ENCODE measurements around the gene FAU.

The FAU gene

GRCh38 chr11:65090628-65091027 is 31.3 kb downstream of the FAU start:
- ATAC-seq: no peak
- no peak for TF ChIP-seq SNAI2 (CRISPR knock-in tag; IDR thresholded peaks at IDR 0.05)
- TF ChIP-seq, protein P1, sequence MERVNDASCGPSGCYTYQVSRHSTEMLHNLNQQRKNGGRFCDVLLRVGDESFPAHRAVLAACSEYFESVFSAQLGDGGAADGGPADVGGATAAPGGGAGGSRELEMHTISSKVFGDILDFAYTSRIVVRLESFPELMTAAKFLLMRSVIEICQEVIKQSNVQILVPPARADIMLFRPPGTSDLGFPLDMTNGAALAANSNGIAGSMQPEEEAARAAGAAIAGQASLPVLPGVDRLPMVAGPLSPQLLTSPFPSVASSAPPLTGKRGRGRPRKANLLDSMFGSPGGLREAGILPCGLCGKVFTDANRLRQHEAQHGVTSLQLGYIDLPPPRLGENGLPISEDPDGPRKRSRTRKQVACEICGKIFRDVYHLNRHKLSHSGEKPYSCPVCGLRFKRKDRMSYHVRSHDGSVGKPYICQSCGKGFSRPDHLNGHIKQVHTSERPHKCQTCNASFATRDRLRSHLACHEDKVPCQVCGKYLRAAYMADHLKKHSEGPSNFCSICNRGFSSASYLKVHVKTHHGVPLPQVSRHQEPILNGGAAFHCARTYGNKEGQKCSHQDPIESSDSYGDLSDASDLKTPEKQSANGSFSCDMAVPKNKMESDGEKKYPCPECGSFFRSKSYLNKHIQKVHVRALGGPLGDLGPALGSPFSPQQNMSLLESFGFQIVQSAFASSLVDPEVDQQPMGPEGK (CRISPR knock-in tag; IDR thresholded peaks at IDR 0.05; ENCODE audit: borderline replicate concordance): no peak
- no peak for TF ChIP-seq POU6F1 (CRISPR knock-in tag; IDR thresholded peaks at IDR 0.05; ENCODE audit: borderline replicate concordance, low read depth)
- no peak for TF ChIP-seq ZNF565 (CRISPR knock-in tag; conservative IDR thresholded peaks at IDR 0.05; ENCODE audit: low read depth)
- no peak for TF ChIP-seq GLIS3 (CRISPR knock-in tag; IDR thresholded peaks at IDR 0.05)
- TF ChIP-seq ZFP3 (CRISPR knock-in tag; IDR thresholded peaks at IDR 0.05): no peak
- TF ChIP-seq, protein P2, sequence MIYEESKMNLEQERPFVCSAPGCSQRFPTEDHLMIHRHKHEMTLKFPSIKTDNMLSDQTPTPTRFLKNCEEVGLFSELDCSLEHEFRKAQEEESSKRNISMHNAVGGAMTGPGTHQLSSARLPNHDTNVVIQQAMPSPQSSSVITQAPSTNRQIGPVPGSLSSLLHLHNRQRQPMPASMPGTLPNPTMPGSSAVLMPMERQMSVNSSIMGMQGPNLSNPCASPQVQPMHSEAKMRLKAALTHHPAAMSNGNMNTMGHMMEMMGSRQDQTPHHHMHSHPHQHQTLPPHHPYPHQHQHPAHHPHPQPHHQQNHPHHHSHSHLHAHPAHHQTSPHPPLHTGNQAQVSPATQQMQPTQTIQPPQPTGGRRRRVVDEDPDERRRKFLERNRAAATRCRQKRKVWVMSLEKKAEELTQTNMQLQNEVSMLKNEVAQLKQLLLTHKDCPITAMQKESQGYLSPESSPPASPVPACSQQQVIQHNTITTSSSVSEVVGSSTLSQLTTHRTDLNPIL (CRISPR knock-in tag; IDR thresholded peaks at IDR 0.05; ENCODE audit: low read depth): no peak
- no peak for TF ChIP-seq ISL1 (CRISPR knock-in tag; IDR thresholded peaks at IDR 0.05)
- TF ChIP-seq CSRNP3 (CRISPR knock-in tag; IDR thresholded peaks at IDR 0.05): no peak
- TF ChIP-seq ZNF8 (CRISPR knock-in tag; IDR thresholded peaks at IDR 0.05): no peak
- TF ChIP-seq ESRRG (CRISPR knock-in tag; IDR thresholded peaks at IDR 0.05): no peak
- TF ChIP-seq ZC3H10 (CRISPR knock-in tag; IDR thresholded peaks at IDR 0.05): no peak
- TF ChIP-seq ZNF70 (CRISPR knock-in tag; IDR thresholded peaks at IDR 0.05): no peak
- TF ChIP-seq ZFP30 (CRISPR knock-in tag; IDR thresholded peaks at IDR 0.05): no peak
- no peak for TF ChIP-seq RARB (CRISPR knock-in tag; IDR thresholded peaks at IDR 0.05)
- TF ChIP-seq TCF4 (CRISPR knock-in tag; IDR thresholded peaks at IDR 0.05; ENCODE audit: borderline replicate concordance): no peak

DNA sequence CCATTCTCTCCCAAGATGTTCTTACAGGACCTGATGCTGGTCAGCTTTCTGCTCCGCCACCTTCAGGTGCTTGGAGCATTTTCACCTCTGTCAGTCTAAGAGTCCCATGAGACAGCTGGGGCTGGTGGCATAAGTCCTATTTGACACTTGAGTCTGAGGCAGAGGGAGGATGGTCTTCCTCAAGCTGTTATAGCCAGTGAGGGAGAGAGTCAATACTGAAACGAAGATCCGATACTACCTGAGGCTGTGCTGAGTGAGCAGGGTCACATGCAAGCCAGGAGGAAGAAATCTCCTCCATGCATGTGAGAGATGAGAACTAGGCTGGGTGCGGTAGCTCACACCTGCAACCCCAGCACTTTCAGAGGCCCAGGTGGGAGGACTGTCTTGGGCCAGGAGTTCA is 32.3 kb downstream of the FAU start:
- no peak for ATAC-seq
- TF ChIP-seq ARNTL (CRISPR knock-in tag; IDR thresholded peaks at IDR 0.05; ENCODE audit: borderline replicate concordance, low read depth): no peak
- TF ChIP-seq, protein P1 (CRISPR knock-in tag; IDR thresholded peaks at IDR 0.05; ENCODE audit: borderline replicate concordance): no peak
- no peak for TF ChIP-seq SNAI2 (CRISPR knock-in tag; IDR thresholded peaks at IDR 0.05)
- TF ChIP-seq BACH2 (CRISPR knock-in tag; IDR thresholded peaks at IDR 0.05; ENCODE audit: borderline replicate concordance): no peak

DNA sequence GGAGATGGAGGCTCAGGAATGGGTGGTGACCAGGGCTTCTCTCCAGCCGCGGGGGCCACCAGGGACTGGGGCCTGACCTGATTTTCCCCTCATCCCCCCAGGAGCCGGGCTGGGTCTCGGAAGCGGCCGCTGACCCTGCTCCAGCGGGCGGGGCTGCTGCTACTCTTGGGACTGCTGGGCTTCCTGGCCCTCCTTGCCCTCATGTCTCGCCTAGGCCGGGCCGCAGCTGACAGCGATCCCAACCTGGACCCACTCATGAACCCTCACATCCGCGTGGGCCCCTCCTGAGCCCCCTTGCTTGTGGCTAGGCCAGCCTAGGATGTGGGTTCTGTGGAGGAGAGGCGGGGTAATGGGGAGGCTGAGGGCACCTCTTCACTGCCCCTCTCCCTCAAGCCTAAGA is 34.1 kb downstream of the FAU start:
- ATAC-seq: no peak
- no peak for TF ChIP-seq ZNF70 (CRISPR knock-in tag; IDR thresholded peaks at IDR 0.05)
- no peak for TF ChIP-seq ZFP3 (CRISPR knock-in tag; IDR thresholded peaks at IDR 0.05)
- no peak for TF ChIP-seq CSDC2 (CRISPR knock-in tag; IDR thresholded peaks at IDR 0.05)
- no peak for TF ChIP-seq ZNF8 (CRISPR knock-in tag; IDR thresholded peaks at IDR 0.05)
- TF ChIP-seq ARNTL (CRISPR knock-in tag; IDR thresholded peaks at IDR 0.05; ENCODE audit: borderline replicate concordance, low read depth): no peak
- TF ChIP-seq OSR1 (CRISPR knock-in tag; IDR thresholded peaks at IDR 0.05): no peak
- TF ChIP-seq, protein P3, sequence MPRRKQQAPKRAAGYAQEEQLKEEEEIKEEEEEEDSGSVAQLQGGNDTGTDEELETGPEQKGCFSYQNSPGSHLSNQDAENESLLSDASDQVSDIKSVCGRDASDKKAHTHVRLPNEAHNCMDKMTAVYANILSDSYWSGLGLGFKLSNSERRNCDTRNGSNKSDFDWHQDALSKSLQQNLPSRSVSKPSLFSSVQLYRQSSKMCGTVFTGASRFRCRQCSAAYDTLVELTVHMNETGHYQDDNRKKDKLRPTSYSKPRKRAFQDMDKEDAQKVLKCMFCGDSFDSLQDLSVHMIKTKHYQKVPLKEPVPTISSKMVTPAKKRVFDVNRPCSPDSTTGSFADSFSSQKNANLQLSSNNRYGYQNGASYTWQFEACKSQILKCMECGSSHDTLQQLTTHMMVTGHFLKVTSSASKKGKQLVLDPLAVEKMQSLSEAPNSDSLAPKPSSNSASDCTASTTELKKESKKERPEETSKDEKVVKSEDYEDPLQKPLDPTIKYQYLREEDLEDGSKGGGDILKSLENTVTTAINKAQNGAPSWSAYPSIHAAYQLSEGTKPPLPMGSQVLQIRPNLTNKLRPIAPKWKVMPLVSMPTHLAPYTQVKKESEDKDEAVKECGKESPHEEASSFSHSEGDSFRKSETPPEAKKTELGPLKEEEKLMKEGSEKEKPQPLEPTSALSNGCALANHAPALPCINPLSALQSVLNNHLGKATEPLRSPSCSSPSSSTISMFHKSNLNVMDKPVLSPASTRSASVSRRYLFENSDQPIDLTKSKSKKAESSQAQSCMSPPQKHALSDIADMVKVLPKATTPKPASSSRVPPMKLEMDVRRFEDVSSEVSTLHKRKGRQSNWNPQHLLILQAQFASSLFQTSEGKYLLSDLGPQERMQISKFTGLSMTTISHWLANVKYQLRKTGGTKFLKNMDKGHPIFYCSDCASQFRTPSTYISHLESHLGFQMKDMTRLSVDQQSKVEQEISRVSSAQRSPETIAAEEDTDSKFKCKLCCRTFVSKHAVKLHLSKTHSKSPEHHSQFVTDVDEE (CRISPR knock-in tag; IDR thresholded peaks at IDR 0.05): no peak
- no peak for TF ChIP-seq BACH2 (CRISPR knock-in tag; IDR thresholded peaks at IDR 0.05; ENCODE audit: borderline replicate concordance)
- TF ChIP-seq, protein P2 (CRISPR knock-in tag; IDR thresholded peaks at IDR 0.05; ENCODE audit: low read depth): no peak
- no peak for TF ChIP-seq ZFP30 (CRISPR knock-in tag; IDR thresholded peaks at IDR 0.05)
- TF ChIP-seq ISL1 (CRISPR knock-in tag; IDR thresholded peaks at IDR 0.05): no peak
- no peak for TF ChIP-seq ZC3H10 (CRISPR knock-in tag; IDR thresholded peaks at IDR 0.05)
- TF ChIP-seq TCF4 (CRISPR knock-in tag; IDR thresholded peaks at IDR 0.05; ENCODE audit: borderline replicate concordance): no peak
- TF ChIP-seq, protein P1 (CRISPR knock-in tag; IDR thresholded peaks at IDR 0.05; ENCODE audit: borderline replicate concordance): no peak
